GM19238 (cell line): ENCODE results near the gene HTATSF1.
A peak's percentile ranks its signal among the peaks of the same experiment; 100 is the strongest.

Experiments
- DNase-seq: peaks from one replicate; pipeline ENCODE4 v3.0.0; 2011; ENCODE audit warnings: low spot score; ENCODE audit not compliant: insufficient read length

Gene HTATSF1

DNA sequence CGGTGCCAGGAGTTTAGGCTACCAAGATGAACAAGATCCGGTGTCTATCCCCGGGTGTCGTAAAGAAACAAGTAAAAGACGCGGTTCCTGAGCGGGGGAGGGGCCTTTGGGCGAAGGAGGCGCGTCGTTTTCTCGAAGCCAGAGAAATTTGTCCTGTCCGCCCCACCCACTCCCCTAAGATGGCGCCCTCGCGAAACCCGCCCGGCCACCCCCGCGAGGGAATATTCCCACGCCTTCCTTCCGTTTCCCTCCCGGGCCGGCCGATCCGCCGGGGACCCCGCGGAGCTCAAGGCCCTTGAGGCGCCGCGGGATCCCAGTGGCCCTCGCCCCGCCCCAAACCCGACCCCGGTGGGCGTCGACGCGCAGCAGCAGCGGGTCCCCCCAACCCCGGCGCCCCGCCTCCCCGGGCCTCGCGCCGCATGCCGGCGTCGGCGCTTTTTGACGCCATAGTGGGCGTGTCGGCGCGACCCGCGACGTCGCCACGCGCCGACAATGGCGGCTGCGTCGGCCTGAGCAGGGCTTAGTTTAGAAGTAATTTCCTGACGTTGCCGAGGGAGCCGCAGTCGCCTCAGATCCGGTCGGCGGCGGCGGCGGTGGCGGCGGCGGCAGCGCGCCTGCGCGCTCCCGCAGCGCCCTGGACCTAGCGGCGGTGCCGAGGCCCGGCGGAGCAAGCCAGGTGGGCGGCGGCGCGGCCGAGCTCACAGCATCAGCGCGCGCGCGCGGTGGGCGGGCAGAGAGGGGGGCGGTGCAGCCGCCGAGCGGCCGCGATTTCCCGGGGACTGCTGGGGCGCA, 432 bp upstream of the HTATSF1 start:
- peak; percentile 59 for DNase-seq

DNA sequence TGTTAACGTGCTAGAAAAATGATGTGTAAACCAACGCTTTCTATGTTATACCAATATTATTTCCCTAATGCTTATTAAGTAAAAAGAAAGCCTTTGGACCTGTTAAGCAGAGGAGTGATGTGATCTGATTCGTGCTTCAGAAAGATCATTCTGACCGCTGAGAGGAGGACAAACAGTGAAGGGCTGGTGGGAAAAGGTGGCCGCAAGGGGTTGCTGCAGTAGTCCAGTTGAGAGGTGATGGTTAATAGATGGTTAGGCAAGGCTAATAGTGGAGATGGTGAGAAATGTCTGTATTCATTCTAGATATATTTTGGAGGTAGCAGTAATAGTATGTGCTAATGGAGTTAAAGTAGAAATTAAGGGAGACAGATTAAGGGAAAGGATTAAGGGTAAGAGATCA, 21.7 kb downstream of the HTATSF1 start:
- no peak for DNase-seq

DNA sequence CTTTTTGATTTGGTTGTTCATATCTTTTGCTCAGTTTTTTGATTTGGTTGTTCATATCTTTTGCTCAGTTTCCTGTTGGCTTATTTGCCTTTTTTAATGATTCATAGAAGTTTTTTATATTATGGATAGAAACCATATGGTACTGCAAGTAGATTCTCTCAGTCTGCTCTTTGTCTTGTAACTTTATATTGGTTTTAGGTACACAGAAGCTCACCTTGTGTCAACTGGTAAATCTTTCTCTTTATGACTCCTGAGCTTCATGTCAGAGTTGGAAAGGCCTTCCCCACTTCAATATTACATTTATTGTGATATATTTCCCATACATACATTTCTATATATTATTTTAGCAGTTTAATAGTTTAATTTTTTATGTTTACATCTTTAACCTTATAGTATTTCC, 26.4 kb downstream of the HTATSF1 start:
- DNase-seq: no peak

DNA sequence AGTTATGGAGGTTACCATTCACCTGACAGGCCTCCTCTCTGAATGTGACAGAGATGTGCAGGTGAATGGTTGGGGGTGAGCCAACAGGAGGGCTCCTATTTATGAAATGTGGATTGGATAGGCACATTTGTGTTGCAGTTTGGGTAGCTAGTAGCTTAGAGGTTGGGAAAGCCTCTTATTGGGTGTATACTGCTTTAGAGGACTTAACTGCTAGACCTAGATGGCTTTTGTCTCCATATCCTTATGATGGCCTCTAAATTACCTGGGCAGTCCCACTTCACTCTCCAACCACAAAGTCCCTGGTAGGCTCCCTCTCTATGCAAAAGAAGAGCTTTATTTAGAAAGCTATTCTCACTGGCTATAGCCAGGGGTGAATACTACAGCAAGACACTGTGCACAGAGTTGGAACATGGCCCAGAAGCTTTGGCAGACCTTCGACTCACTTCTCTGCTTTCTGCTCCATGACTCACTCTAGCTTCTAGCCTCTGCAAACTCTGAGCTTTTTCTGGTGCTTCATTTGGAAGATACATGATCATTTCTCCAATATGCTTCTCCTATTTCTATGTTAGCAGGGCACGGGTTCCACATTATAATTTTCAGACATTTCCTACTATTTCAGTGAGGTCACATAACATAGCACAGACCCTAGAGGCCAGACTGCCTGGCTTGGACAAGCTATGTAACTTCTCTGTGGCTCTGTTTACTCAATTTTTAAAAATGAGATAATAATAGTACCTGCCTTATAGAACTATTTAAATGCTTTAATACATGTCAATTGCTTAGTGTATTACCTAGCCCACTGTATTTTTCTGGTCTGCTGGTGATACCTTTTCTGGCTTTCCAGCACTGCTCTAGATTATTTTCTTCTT, 28.6 kb downstream of the HTATSF1 start:
- no peak for DNase-seq

DNA sequence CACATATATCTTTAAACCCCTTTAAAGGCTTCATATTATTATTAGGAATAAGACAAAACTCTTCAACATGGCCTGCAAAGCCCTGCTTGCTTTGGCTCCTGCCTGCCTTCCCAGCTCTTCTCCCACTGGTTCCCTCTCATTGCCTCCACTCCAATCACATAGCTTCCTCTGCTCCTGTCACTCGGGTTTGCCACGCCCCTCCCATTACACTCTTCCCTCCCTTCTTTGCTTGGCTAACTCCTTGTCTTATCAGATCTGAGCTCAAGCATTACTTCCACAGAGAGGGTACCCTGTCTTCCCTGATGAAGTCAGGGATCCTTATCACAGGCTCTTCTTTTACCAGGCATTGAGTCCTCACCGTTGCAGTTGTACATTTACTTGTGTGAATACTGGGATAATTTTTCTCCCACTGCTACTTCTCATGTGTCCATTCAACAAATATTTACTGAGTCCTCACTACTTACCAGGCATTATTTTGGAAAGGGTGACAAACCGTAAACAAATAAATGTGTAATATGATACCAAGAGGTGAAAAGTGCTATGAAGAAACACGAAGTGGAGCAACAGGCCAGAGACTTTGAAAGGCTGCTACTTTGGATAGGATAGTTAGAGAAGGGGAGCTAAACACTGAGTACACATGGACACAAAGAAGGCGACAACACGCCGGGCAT, 31.4 kb downstream of the HTATSF1 start:
- DNase-seq: no peak

DNA sequence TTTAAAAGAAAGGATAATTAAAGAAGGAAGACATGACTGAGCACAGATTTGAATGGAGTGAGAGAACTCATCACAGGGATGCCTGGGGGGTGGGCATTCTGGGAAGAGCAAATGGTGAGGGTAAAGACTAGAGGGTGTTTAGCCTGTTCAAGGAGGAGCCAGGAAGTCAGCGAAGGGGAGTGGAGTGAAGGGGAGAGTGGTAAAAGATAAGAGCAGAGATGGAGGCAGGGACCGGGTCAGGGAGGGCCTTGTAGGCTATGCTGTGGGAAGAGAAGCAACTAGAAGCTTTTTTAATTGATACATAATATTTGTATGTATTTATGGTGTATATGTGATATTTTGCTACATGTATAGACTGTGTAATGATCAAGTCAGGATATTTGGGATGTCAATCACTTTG, 32.4 kb downstream of the HTATSF1 start:
- DNase-seq: no peak

DNA sequence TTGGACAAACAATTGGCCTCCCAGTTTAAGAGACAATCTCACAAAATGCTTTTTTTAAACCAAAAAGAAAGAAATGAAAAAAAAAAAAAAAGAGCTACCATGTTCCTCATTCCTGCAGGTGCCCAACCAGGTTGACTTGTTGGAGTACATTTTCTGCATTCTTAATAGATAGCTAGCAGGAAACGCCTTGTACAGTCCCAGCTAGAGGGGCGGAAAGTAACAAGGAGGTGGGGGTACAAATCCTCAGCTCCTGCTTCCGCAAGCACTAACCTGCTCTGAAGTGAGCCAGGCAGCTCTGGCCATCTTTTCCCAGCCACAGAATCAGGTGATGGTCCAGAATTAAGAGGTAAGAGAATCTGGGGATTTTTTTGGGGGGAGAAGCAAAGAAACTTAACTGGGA, 34.6 kb downstream of the HTATSF1 start, which contains the start of gene VGLL1:
VGLL1 (plus strand) TSS at position 265 of the 400 bp plus-strand sequence. CDS start 3,806 bp downstream, outside the sequence.
- no peak for DNase-seq

DNA sequence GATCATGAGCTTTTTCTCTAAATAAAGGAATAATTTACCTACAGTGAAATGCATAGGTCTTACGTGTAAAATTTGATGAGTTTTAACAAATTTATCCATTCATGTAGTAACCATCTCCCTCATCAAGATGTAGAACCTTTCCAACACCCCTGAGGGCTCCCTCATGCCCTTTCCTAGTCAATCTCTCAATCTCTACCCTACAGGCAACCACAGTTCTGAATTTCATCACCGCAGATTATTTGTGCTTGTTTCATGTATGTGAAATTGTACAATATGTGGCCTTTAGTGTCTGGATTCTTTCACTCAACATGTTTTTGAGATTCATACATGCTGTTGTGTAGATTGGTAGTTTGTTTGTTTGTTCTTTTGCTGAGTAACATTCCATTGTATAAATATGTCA, 36.7 kb downstream of the HTATSF1 start:
- DNase-seq: no peak

GRCh38 chrX:136538811-136539210, 41.4 kb downstream of the HTATSF1 start:
- DNase-seq: no peak

GRCh38 chrX:136540226-136540625, 42.8 kb downstream of the HTATSF1 start:
- no peak for DNase-seq

- no peak for DNase-seq
Observed at GRCh38 chrX:136541294-136541693, 43.9 kb downstream of the HTATSF1 start.

GRCh38 chrX:136542281-136542680, 44.9 kb downstream of the HTATSF1 start:
- no peak for DNase-seq

DNA sequence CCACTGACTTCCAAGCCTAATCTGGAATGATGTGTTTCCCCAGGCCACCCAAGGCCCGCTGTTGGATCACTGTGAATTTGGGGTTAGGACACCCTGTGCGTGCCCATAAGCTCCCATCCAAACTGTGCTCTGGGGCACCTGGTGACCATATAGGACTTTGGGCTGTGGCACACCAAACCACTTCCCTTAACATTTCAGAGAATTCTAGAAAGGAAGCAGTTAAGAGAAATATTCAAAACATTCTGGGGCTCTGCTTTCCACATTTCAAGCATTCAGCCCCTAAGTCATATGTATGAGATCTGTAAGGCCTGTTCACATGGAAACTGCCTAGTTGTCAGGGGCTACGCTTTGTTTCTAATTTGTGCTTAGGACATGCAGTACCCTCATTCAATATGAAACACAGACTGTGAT, 49.0 kb downstream of the HTATSF1 start:
- DNase-seq: no peak

- DNase-seq: no peak
Observed at GRCh38 chrX:136549226-136549625, 51.8 kb downstream of the HTATSF1 start.

DNA sequence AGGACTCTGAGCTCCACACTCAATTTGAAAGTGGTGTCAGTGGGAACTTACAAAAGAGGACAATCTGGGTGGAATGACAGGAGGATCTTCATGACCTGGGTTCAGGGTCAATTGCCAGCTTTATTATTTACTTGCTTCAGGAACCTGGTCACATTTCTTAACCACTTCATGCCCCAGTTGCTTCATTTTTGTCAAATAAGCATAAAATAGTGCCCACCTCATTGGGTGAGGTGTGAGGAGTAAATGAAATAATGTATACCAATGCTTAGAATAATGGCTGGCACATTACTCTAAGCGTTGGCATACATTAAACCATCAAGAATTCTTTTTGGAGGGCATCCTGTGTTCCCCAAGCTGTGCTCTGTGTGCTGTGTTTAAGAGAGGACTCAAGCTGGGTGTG, 54.0 kb downstream of the HTATSF1 start:
- no peak for DNase-seq

DNA sequence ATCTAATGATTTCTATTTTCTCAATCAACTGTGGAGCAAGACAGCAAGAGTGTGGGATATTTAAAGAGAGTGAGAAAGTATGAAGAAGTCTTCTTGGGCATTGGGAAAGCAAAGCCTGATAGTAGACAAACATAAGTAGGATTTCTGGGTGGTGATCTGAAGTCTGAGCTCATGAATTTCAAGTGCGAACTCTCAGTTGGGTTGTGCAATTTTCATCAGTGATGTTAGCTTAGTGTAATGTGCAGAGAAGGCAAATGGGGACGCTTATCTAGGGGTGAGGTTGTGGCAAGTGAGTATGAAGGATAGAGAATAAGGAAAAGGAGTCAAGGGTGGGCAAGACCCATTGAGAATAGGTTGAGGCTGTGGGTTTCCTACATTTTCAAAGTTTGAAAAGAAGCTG, 58.3 kb downstream of the HTATSF1 start:
- no peak for DNase-seq
